SK-N-SH treated with all-trans-retinoic acid at 6 μM for 48 hours (cell line): ENCODE data around the gene TNS3.

Experiments used
- CREB5 ChIP-seq: fragments of 250-450 bp; sonication (Bioruptor Pico); IDR thresholded peaks from 2 replicates; pipeline ENCODE4 v1.5.1; 2020; ENCODE audit warnings: low read depth, mild to moderate bottlenecking, moderate library complexity
- CSDC2 ChIP-seq: fragments of 250-450 bp; sonication (Bioruptor Pico); IDR thresholded peaks from 2 replicates; pipeline ENCODE4 v1.5.0; 2020; ENCODE audit warnings: mild to moderate bottlenecking, moderate library complexity
- CSRNP3 ChIP-seq: fragments of 250-450 bp; sonication (Bioruptor Pico); IDR thresholded peaks from 2 replicates; pipeline ENCODE4 v1.5.1; 2021; ENCODE audit warnings: mild to moderate bottlenecking, moderate library complexity
- ESRRG ChIP-seq: fragments of 250-450 bp; sonication (Bioruptor Pico); IDR thresholded peaks from 2 replicates; pipeline ENCODE4 v1.6.1; 2021; ENCODE audit warnings: mild to moderate bottlenecking
- GLIS3 ChIP-seq: fragments of 250-450 bp; sonication (Bioruptor Pico); IDR thresholded peaks from 2 replicates; pipeline ENCODE4 v1.5.0; 2020; ENCODE audit warnings: mild to moderate bottlenecking, moderate library complexity
- ISL1 ChIP-seq: fragments of 250-450 bp; sonication (Bioruptor Pico); IDR thresholded peaks from 2 replicates; pipeline ENCODE4 v2.1.2; 2022; ENCODE audit warnings: mild to moderate bottlenecking, moderate library complexity
- OSR1 ChIP-seq: fragments of 250-450 bp; sonication (Bioruptor Pico); IDR thresholded peaks from 2 replicates; pipeline ENCODE4 v1.8.0; 2022; ENCODE audit warnings: moderate library complexity, mild to moderate bottlenecking, inconsistent platforms
- PATZ1 ChIP-seq: fragments of 250-450 bp; sonication (Bioruptor Pico); IDR thresholded peaks from 2 replicates; pipeline ENCODE4 v1.8.0; 2020; ENCODE audit warnings: mild to moderate bottlenecking, moderate library complexity, borderline replicate concordance
- PPARA ChIP-seq: fragments of 250-450 bp; sonication (Bioruptor Pico); IDR thresholded peaks from 2 replicates; pipeline ENCODE4 v1.5.0; 2020; ENCODE audit warnings: mild to moderate bottlenecking, borderline replicate concordance
- RARB ChIP-seq: fragments of 250-450 bp; sonication (Bioruptor Pico); IDR thresholded peaks from 2 replicates; pipeline ENCODE4 v1.8.0; 2021; ENCODE audit warnings: mild to moderate bottlenecking, moderate library complexity
- TOX ChIP-seq: fragments of 250-450 bp; sonication (Bioruptor Pico); IDR thresholded peaks from 2 replicates; pipeline ENCODE4 v1.8.0; 2021; ENCODE audit warnings: mild to moderate bottlenecking, moderate library complexity, borderline replicate concordance
- TSHZ2 ChIP-seq: fragments of 250-450 bp; sonication (Bioruptor Pico); IDR thresholded peaks from 2 replicates; pipeline ENCODE4 v1.5.0; 2020; ENCODE audit warnings: mild to moderate bottlenecking, moderate library complexity
- ZFP3 ChIP-seq: fragments of 250-450 bp; sonication (Bioruptor Pico); IDR thresholded peaks from 2 replicates; pipeline ENCODE4 v1.5.0; 2020; ENCODE audit warnings: mild to moderate bottlenecking, moderate library complexity
- ZFP30 ChIP-seq: fragments of 450-650 bp; formaldehyde crosslinking; IDR thresholded peaks from 2 replicates; pipeline ENCODE4 v1.5.0; 2022; ENCODE audit warnings: mild to moderate bottlenecking, moderate library complexity

- no peak for TF ChIP-seq ISL1 (CRISPR knock-in tag)
- TF ChIP-seq OSR1 (CRISPR knock-in tag), result no peak
- TF ChIP-seq CREB5 (CRISPR knock-in tag), result no peak
- no peak for TF ChIP-seq CSRNP3 (CRISPR knock-in tag)
- no peak for TF ChIP-seq RARB (CRISPR knock-in tag)
- TF ChIP-seq PATZ1 (CRISPR knock-in tag), result no peak
- TF ChIP-seq GLIS3 (CRISPR knock-in tag), result no peak
- TF ChIP-seq ESRRG (CRISPR knock-in tag), result no peak
- TF ChIP-seq ZFP3 (CRISPR knock-in tag), result no peak
- no peak for TF ChIP-seq TOX
- no peak for TF ChIP-seq ZFP30
- TF ChIP-seq PPARA (CRISPR knock-in tag), result no peak
- TF ChIP-seq TSHZ2 (CRISPR knock-in tag), result no peak
- TF ChIP-seq CSDC2, result no peak
Measured at GRCh38 chr7:47518827-47519226, 63.1 kb downstream of the TNS3 start.
